WI38 (cell line): ENCODE results near the gene RNF152.

Experiments used
- H3K4me3 ChIP-seq: 2 replicates; pipeline ENCODE4 v1.5.1; 2011; ENCODE audit warnings: low read depth, mild to moderate bottlenecking, control low read depth, low read length
- TF ChIP-seq, protein P1 (sequence below): IDR thresholded peaks from 2 replicates; pipeline ENCODE4 v1.5.1; 2012; ENCODE audit warnings: low read depth, mild to moderate bottlenecking, control low read depth, low read length

RNF152 gene

DNA sequence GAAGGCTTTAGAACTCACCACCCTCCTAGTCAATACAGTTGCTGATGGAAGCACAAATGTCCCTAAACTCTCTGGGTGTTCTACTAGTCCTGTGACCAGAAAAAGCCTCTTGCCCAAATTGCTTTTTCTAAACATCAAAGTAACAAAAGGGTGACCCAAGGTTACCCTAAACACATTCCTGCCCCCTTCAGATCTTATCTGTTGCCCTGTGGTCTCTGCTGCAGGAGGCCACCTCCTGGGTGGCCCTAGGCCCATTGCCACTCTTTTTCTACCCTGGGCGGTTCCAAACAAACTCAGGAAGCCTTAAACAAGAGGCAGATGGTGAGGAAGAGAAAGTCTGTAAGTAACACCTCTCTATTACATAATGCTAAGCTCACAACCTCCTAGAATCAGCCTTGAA lies 3.3 kb downstream of the RNF152 start:
- TF ChIP-seq, protein P1, sequence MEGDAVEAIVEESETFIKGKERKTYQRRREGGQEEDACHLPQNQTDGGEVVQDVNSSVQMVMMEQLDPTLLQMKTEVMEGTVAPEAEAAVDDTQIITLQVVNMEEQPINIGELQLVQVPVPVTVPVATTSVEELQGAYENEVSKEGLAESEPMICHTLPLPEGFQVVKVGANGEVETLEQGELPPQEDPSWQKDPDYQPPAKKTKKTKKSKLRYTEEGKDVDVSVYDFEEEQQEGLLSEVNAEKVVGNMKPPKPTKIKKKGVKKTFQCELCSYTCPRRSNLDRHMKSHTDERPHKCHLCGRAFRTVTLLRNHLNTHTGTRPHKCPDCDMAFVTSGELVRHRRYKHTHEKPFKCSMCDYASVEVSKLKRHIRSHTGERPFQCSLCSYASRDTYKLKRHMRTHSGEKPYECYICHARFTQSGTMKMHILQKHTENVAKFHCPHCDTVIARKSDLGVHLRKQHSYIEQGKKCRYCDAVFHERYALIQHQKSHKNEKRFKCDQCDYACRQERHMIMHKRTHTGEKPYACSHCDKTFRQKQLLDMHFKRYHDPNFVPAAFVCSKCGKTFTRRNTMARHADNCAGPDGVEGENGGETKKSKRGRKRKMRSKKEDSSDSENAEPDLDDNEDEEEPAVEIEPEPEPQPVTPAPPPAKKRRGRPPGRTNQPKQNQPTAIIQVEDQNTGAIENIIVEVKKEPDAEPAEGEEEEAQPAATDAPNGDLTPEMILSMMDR = no peak
- no peak overlapping the region for H3K4me3 ChIP-seq

DNA sequence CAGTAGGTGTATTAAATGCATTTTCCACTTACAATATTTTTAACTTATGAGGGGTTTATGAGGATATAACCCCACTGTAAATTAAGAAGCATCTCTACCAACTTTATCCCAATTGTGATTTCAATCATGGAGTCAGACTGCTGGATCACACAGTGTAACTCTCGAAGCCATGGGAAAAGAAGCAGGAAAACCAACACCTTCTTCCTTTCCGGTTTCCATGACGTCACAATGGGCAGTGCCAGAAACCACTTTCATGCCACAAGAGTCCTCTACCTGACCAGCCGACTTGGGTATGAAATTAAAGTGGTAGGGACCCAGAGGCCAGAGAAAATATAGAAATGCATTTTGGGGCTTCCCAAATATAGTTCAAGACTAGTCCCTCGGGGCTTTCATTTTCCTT lies 4.2 kb downstream of the RNF152 start:
- TF ChIP-seq, protein P1 = no peak
- no peak overlapping the region for H3K4me3 ChIP-seq

DNA sequence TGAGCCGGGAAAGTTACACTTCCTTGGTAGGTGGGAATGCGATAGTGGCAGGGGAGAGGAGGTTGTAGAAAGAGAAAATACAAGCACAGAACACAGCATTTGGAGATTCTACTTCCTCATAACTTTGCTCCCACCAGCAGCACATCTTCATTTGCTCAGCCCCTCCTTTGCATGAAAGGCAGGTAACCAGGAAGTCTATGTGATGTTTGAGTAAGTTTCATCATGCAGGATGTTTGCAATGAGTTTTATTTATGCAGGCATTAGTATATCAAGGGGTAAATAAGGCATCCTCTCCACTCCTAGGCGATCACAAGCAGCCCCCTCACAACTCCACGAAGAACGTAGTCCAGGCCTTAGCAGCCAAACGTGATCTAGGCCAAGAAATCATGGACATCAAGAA lies 5.0 kb downstream of the RNF152 start:
- no peak overlapping the region for H3K4me3 ChIP-seq
- TF ChIP-seq, protein P1 = no peak

DNA sequence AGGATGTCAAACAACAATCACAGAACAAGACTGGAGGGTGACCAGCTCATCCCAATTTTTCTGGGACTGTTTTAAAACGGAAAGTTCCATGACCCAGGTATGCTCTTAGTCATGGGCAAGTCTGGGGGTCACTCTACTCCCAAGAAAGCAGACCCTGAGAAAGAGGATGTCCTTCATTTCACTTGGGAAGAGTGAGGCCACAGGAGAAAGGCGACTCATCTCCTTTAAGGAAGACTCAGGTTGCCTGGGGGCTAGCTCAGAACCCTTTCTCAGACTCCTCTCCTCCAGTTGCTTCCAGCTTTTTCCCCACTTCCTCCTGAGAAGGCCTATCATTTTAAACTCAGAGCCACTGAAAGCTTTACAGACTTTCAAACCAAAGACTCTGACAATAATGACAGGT lies 9.3 kb downstream of the RNF152 start:
- no peak overlapping the region for H3K4me3 ChIP-seq
- TF ChIP-seq, protein P1 = no peak

DNA sequence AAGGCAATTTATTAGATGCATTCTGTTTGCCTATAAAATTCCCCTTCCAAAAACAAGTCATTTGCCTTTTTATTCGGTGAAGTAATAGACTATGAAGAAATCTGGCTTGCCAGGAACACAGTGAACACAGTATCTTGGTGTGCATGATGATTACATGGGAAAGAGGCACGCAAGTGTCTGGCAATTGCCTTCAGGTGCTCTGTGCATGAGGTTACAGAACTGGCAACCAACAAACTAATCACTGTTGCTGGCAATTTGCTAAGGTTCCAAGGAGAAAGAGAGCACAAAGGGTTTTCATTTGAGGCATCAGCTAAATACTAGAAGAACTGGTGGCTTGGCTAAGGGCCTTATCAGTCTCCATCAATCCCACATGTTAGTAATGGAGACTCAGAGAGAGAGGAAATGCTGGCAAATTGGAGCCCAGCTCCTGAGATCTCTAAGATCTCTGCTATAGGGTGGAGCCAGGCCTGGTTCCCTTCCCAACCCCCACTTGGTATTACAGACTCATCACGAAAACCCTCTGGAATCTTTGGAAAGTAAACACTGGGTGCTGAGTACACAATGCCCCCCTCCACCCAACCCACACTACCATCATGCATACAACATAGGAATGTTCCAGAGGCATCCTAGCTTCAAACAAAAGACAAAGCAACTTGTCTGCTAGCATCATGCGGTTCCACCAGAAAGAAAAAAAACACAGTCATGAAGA lies 10.4 kb downstream of the RNF152 start:
- H3K4me3 ChIP-seq = no peak overlapping the region
- TF ChIP-seq, protein P1 = no peak

DNA sequence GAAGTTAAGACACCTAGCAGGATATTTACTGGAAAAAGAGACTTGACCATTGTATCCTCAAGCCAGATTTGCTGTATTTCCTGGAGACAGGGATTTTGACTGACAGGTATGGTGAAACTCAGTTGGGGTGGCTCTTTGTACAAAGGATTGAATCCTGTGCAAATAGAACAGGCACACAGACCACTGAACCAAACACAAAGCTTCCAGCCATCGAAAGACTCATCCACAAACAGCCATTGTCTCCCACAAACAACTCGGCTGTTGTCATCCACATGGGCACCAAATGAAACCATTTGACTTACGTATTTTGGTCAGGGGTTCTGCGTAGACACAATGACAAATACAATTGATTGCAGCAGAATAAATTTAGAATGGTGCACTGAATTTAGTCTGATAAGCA lies 15.9 kb downstream of the RNF152 start:
- TF ChIP-seq, protein P1 = no peak

DNA sequence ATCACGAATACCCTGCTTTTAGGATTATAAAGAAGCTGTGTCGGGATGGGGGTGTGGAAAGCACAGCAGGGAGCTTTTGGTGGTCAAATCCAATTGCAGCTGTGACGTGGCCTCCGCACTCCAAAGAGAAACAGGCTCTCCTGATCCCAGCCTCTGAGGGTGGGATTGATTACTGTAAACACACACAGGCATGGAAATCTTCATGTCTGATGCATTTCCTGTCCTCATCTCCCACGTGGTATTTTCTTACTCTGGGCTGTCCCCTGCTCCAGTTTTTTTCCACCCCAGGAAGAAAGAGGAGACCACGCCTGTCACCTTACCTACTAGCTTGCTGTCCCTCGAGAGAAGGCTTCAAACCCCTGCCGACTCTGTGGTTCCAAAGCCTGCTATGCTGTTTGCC lies 22.7 kb downstream of the RNF152 start:
- TF ChIP-seq, protein P1 = no peak
- peak overlapping the region; percentile 12; the same call in 1 of the 2 replicates for H3K4me3 ChIP-seq

More for the DNA sequence above, 15.9 kb downstream of the RNF152 start:
- no peak overlapping the region for H3K4me3 ChIP-seq
